Mucosa of descending colon (tissue), 3 donors: ENCODE data around the gene CUL7. TPM values are rescaled to one million over a fixed set of nuclear protein-coding genes. Genes with fewer than 3 reads are reported as not detected.

Source experiments
- ATAC-seq: fragments of 200-7000 bp; cut with Tn5 transposase; one replicate; pipeline ENCODE4 v1.9.1; 2020; ENCODE audit warnings: mild to moderate bottlenecking, moderate library complexity
- DNase-seq, 3 donors: peaks; one replicate each; pipeline ENCODE4 v3.0.0-alpha.2; 2020
- H3K36me3 ChIP-seq: fragments of 200-600 bp; one replicate; pipeline ENCODE4 v1.8.0; 2021; ENCODE audit warnings: low read depth, mild to moderate bottlenecking
- H3K4me1 ChIP-seq: fragments of 200-600 bp; one replicate; pipeline ENCODE4 v1.8.0; 2021; ENCODE audit warnings: low read depth, mild to moderate bottlenecking
- H3K4me3 ChIP-seq: fragments of 200-600 bp; one replicate; pipeline ENCODE4 v1.8.0; 2021; ENCODE audit warnings: mild to moderate bottlenecking
- H3K9me3 ChIP-seq: fragments of 200-600 bp; one replicate; pipeline ENCODE4 v1.8.0; 2021; ENCODE audit warnings: mild to moderate bottlenecking
- intact Hi-C, 2 donors: fragments of 100-400 bp; cut with DNase I in 1 of 2; cut with micrococcal nuclease in 1 of 2; formaldehyde crosslinking; loops; one replicate each; pipeline versions ENCODE4 v1.11.0 to v1.11.1; 2022; cut with DNase I, micrococcal nuclease
- total RNA-seq, 3 donors: library from RNA; stranded (reverse); fragmentation: NEBNext Ultra II Directional in 2 of 3; extraction: Animal tissue kit (Norgen Biotek cat#: 25700) in 2 of 3; gene quantifications; one replicate each; pipeline versions ENCODE4 v1.2.1 to v1.2.4, GENCODE V29; 2021 to 2023
- TF ChIP-seq, protein P1 (sequence below): fragments of 200-600 bp; IDR thresholded peaks from one replicate; pipeline ENCODE4 v1.8.0; 2022; ENCODE audit warnings: antibody characterized with exemption, mild to moderate bottlenecking
- donor health status: DM: no; HTN: no; CAD: no; lungs with moderate emphysema.
- donor health status: DM: no; HTN: no; CAD: no.
- donor health status: DM: no; HTN: yes; CAD: no.

Gene CUL7
- total RNA-seq, 3 donors from 2014 or later: 15.1 to 16.2 (median 15.3) TPM

DNA sequence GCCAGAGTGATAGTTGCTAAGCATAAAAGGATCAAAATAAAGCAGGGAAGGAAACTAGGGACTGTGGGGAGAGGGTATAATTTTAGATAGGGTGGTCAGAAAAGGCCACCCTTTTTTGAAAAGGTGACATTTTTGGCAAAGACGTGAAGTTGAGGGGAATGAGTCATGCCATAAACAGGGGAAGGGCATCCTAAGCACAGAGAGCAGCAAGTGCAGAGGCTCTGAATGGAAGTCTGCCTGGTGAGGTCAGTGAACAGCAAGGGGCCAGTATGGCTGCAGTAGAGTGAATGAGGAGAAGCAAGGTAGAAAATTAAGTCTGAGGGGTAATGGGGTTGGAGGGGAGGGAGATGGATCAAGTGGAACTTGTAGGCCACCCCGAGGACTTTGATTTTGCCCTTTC lies 8.2 kb upstream of the CUL7 start:
- H3K4me3 ChIP-seq: no peak overlapping the region
- ATAC-seq (no peak), DNase-seq (peak in 1 of 3 donors; percentile 4)
- intact Hi-C loops: no loop called here
- TF ChIP-seq, protein P1, sequence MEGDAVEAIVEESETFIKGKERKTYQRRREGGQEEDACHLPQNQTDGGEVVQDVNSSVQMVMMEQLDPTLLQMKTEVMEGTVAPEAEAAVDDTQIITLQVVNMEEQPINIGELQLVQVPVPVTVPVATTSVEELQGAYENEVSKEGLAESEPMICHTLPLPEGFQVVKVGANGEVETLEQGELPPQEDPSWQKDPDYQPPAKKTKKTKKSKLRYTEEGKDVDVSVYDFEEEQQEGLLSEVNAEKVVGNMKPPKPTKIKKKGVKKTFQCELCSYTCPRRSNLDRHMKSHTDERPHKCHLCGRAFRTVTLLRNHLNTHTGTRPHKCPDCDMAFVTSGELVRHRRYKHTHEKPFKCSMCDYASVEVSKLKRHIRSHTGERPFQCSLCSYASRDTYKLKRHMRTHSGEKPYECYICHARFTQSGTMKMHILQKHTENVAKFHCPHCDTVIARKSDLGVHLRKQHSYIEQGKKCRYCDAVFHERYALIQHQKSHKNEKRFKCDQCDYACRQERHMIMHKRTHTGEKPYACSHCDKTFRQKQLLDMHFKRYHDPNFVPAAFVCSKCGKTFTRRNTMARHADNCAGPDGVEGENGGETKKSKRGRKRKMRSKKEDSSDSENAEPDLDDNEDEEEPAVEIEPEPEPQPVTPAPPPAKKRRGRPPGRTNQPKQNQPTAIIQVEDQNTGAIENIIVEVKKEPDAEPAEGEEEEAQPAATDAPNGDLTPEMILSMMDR: no peak
- H3K36me3 ChIP-seq: no peaks in the 10 kb centered on the region
- peaks cover 15% of the 10 kb centered on the region for H3K4me1 ChIP-seq
- H3K9me3 ChIP-seq: no peaks in the 10 kb centered on the region

DNA sequence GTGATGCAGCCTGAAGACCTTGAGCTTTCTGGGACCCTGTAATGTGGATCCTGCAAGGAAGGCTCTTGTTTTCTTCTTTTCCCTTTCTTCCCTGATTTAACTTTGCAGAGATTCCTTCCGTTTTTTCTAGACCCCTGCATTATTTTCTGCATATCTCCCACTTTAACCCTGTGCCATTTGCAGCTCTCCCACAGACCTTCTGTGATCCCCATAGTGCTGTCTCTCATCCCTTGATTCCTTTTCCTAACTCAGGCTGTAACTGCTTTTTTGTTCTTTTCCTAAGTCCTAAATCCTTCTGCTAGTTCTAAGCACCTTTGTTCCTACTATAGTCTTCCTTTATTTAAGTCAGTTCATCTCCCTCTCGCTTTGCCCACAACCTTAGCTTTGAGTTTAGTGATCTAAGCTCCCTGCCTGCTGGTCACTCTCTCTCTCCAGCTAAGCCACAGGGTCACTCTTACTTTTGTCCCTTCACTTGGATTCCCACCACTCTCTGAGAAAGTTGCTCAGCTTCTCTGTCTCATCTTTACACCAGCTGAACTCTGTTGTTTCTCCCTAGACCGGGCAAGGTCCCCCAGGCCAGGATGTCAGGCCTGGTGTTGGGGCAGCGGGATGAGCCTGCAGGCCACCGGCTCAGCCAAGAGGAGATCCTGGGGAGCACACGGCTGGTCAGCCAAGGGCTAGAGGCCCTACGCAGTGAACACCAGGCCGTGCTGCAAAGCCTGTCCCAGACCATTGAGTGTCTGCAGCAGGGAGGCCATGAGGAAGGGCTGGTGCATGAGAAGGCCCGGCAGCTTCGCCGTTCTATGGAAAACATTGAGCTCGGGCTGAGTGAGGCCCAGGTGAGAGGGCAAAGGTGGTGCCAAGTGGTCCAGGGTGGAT lies 7.3 kb upstream of the CUL7 start:
- H3K9me3 ChIP-seq: no peaks in the 10 kb centered on the region
- H3K4me1 ChIP-seq: peaks cover 15% of the 10 kb centered on the region
- H3K4me3 ChIP-seq: no peak overlapping the region
- DNase-seq (peak in 2 of 3 donors; percentile 23 to 48), ATAC-seq (no peak)
- TF ChIP-seq, protein P1: no peak
- H3K36me3 ChIP-seq: no peaks in the 10 kb centered on the region
- intact Hi-C loops: no loop called here

DNA sequence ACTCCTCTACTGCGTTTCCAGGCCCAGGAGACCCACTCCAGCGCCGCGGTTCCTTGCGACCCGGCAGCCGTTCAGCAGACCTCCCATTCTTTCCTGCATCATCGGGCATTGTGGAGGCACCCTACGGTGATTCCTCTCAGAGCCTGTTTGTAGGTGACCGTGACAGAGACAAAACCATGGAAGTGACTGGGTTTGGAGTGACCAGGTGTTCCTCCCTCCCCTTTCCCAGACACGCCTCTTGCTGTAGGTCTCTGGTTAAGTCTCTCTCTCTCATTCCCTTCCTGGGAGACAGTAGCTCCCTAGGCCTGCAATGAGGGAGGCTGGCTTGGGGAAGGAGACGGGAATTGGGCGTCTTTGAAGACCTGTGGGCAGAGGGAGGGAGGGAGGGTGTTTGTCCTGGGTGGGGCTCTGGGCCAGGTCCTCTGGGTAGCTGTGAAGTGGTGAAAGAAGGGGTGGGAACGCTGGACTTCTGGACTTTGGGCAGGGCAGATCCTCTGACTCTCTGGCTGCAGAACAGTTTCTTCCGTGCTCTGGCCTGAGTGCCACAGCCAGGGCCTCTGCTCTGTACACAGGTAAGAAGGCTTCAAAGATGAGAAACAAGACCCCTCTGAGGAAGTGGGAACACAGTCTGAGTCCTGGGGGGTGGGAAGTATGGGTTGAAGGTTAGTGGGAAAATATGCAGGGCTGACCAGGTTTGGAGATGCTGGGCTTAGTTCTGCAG lies 6.5 kb upstream of the CUL7 start:
- ATAC-seq: peak; percentile 84
- DNase-seq: peak; percentile 85 to 89 (median 88)
- H3K36me3 ChIP-seq: no peaks in the 10 kb centered on the region
- intact Hi-C loops: no loop called here
- peak overlapping the region; percentile 66 for H3K4me3 ChIP-seq
- peaks cover 15% of the 10 kb centered on the region for H3K4me1 ChIP-seq
- H3K9me3 ChIP-seq: no peaks in the 10 kb centered on the region
- TF ChIP-seq, protein P1: no peak

DNA sequence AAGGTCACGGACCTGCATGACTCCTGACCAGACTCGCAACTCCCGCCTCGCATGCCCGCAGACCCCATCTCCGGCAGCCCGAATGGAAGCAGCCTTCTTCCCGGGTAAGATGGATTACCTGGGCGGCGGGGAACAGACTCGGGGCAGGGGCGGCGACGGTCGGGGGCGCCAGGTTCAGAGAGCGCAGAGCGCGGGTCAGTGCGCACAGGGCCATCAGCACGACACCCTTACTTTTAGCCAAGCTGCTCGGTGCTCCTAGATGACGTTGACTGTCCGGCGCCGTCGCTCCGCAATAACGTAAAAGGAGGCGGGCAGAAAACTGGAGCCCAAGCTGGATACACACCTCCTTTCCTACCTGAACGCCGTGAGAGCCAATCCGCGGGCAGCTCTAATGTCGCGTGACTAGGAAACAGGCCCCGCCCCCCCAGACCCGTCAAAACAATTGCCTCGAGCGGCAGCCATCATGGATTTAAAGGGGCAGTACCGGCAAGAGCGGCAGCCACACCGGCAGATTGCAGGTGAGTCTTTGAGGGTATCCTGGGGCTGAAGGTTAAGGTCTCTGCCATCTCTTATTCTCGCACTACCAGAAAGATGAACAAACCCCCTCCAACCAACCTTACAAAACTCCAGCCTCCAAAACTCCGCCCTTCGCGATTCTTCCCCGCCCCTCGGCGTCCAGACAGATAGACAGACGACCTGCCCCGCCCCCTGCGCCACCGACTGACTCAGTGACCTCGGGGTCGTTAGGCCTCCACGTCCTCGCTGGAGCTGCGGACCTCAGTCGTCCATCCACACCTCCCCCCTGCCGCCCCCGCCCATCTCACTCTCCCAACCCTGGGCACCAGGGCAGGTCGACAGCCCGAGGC lies 5.8 kb upstream of the CUL7 start, which contains the start of the genes KLC4 and MRPL2:
Gene KLC4 (plus strand): TSS at position 464 of the 866 bp plus-strand sequence. CDS start 1,705 bp downstream, outside the sequence.
Gene MRPL2 (minus strand): TSS at position 267 of the 866 bp plus-strand sequence. CDS start 53 bp downstream, at position 214.
- Histone ChIP-seq H3K4me3 (peak within 1 kb of the TSS; percentile 66), H3K9me3 (no peaks in the 10 kb centered on the region), H3K4me1 (peaks cover 15% of the 10 kb centered on the region), H3K36me3 (no peaks in the 10 kb centered on the region)
- ATAC-seq (peak; percentile 90), DNase-seq (peak; percentile 98 to 99 (median 98))
- intact Hi-C loops: no loop called here
- TF ChIP-seq, protein P1: no peak

DNA sequence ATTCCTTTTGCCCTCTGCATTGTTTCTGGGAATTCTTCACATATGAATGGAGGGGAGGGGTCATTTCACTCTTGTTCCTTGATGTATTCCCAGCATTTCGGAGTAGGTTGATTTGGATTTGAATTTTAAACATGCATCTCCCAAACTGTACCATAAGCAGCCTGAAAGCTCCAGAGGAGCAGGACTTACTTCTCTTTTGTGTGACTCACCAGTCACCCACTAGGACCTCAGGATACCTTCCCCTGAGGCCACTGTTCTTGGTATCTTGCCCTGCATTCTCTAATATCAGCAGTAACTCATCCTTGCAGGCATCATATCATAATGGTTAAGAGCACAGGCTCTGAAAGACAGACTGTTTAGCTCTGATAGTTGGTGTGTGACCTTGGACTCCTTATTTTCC lies 4.9 kb upstream of the CUL7 start:
- H3K4me1 ChIP-seq: peaks cover 15% of the 10 kb centered on the region
- TF ChIP-seq, protein P1: no peak
- ATAC-seq: no peak
- no peak overlapping the region for H3K4me3 ChIP-seq
- intact Hi-C loops: no loop called here
- no peaks in the 10 kb centered on the region for H3K36me3 ChIP-seq
- DNase-seq: no peak
- no peaks in the 10 kb centered on the region for H3K9me3 ChIP-seq
